ENCODE data around the gene EIF4E3. TPM values are rescaled to one million over a fixed set of nuclear protein-coding genes. Genes with fewer than 3 reads are reported as not detected.

Gene EIF4E3
- total RNA-seq, 3 donors from 2014 or later (not counting 1 experiment from before 2014, with no cell fraction given), result 44.9 to 52.2 (median 46.7) TPM

- Histone ChIP-seq H3K36me3 (ENCODE audit: control insufficient read depth, insufficient read depth, low read length) (no peaks in the 10 kb centered on the region), H3K9me3 (ENCODE audit: control insufficient read depth, insufficient read depth, low read length) (no peaks in the 10 kb centered on the region), H3K27me3 (ENCODE audit: control insufficient read depth, insufficient read depth, low read length) (no peaks in the 10 kb centered on the region), H3K27ac (ENCODE audit: low read length) (no peak overlapping the region), H3K4me1 (ENCODE audit: control insufficient read depth, insufficient read depth, low read length) (no peaks in the 10 kb centered on the region), H3K4me3 (ENCODE audit: low read length) (no peak overlapping the region)
- Mint-ChIP-seq H3K27me3 (ENCODE audit: low read depth in 2 of 2) (no peaks in the 10 kb centered on the region), H3K9me3 (no peaks in the 10 kb centered on the region), H3K4me3 (no peak overlapping the region), H3K4me1 (peaks cover 5 to 9% of the 10 kb centered on the region in 2 donors), H3K36me3 (no peaks in the 10 kb centered on the region), H3K27ac (no peak overlapping the region)
- intact Hi-C loops (cut with micrococcal nuclease), result loop anchor here (5.0 kb wide), 1 partner anchor 1098 kb away; no protein-coding TSS in a partner anchor
- no peak for TF ChIP-seq CTCF (IDR thresholded peaks at IDR 0.05)
- no peak for DNase-seq
- ATAC-seq, result no peak
- 90% methylated on average over 4 of the region's 5 CpGs for WGBS (ENCODE audit: insufficient coverage)
Measured at GRCh38 chr3:71650372-71650771, 74.8 kb downstream of the EIF4E3 start.

- DNase-seq, result no peak
- intact Hi-C loops (cut with micrococcal nuclease), result loop anchor here (5.0 kb wide), 1 partner anchor 1097 kb away; no protein-coding TSS in a partner anchor
Measured at GRCh38 chr3:71649757-71650156, 75.4 kb downstream of the EIF4E3 start.

GRCh38 chr3:71647751-71648150 lies 77.5 kb downstream of the EIF4E3 start:
- no peaks in the 10 kb centered on the region for H3K27me3 Mint-ChIP-seq (ENCODE audit: low read depth in 2 of 2)

More at GRCh38 chr3:71649757-71650156, 75.4 kb downstream of the EIF4E3 start:
- H3K36me3 Mint-ChIP-seq, result no peaks in the 10 kb centered on the region
- H3K27me3 Mint-ChIP-seq (ENCODE audit: low read depth in 2 of 2), result no peaks in the 10 kb centered on the region
- Histone ChIP-seq H3K4me1 (ENCODE audit: control insufficient read depth, insufficient read depth, low read length) (no peaks in the 10 kb centered on the region), H3K36me3 (ENCODE audit: control insufficient read depth, insufficient read depth, low read length) (no peaks in the 10 kb centered on the region), H3K27me3 (ENCODE audit: control insufficient read depth, insufficient read depth, low read length) (no peaks in the 10 kb centered on the region), H3K4me3 (ENCODE audit: low read length) (no peak overlapping the region), H3K27ac (ENCODE audit: low read length) (no peak overlapping the region), H3K9me3 (ENCODE audit: control insufficient read depth, insufficient read depth, low read length) (no peaks in the 10 kb centered on the region)
- H3K4me3 Mint-ChIP-seq, result no peak overlapping the region
- no peak for ATAC-seq
- no peaks in the 10 kb centered on the region for H3K9me3 Mint-ChIP-seq
- no peak for TF ChIP-seq CTCF (IDR thresholded peaks at IDR 0.05)
- H3K4me1 Mint-ChIP-seq, result peaks cover 5 to 9% of the 10 kb centered on the region in 2 donors
- WGBS (ENCODE audit: insufficient coverage), result 94% methylated on average over 5 of the region's 6 CpGs
- no peak overlapping the region for H3K27ac Mint-ChIP-seq

More at GRCh38 chr3:71647751-71648150, 77.5 kb downstream of the EIF4E3 start:
- no peaks in the 10 kb centered on the region for H3K4me1 ChIP-seq (ENCODE audit: control insufficient read depth, insufficient read depth, low read length)
- WGBS (ENCODE audit: insufficient coverage), result 74% methylated on average over 3 of the region's 3 CpGs
- H3K9me3 Mint-ChIP-seq, result no peaks in the 10 kb centered on the region
- H3K4me3 Mint-ChIP-seq, result no peak overlapping the region
- H3K9me3 ChIP-seq (ENCODE audit: control insufficient read depth, insufficient read depth, low read length), result no peaks in the 10 kb centered on the region
- peaks cover 2 to 5% of the 10 kb centered on the region in 2 donors for H3K4me1 Mint-ChIP-seq
- no peaks in the 10 kb centered on the region for H3K36me3 ChIP-seq (ENCODE audit: control insufficient read depth, insufficient read depth, low read length)
- intact Hi-C loops (cut with micrococcal nuclease), result no loop called here
- H3K27me3 ChIP-seq (ENCODE audit: control insufficient read depth, insufficient read depth, low read length), result no peaks in the 10 kb centered on the region
- no peaks in the 10 kb centered on the region for H3K36me3 Mint-ChIP-seq
- no peak overlapping the region for H3K4me3 ChIP-seq (ENCODE audit: low read length)
- no peak overlapping the region for H3K27ac Mint-ChIP-seq
- DNase-seq (no peak), ATAC-seq (no peak)
- H3K27ac ChIP-seq (ENCODE audit: low read length), result no peak overlapping the region
- no peak for TF ChIP-seq CTCF (IDR thresholded peaks at IDR 0.05)

Data from natural killer cell (primary cell).